ENCODE data around the gene TMEM108.

Gene TMEM108

DNA sequence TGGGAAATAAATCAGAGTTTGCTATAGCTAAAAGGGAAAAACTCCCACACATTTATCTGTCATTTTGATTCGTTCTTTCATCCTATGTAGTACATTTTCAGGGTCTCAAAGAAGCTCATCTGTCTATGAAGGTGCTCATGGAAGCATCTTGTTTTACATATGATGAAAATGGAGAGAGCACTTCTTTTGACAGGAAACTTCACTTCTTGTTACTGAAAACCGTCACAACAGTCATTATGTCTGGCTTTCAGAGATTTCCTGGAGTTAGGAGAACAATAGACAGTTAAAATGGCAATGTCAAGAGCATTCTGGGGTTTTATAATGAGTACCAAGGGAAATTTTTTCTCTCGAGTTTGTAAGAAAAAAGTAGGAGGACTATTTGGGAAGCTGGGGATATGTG is 83.3 kb downstream of the TMEM108 start:
- Histone ChIP-seq H3K27ac (ENCODE audit: low read length) (no peak overlapping the region), H3K27me3 (ENCODE audit: insufficient read depth, low read length) (no peaks in the 10 kb centered on the region), H3K9ac (ENCODE audit: low read depth, low read length) (no peak overlapping the region), H3K4me3 (ENCODE audit: low read length) (no peak overlapping the region), H3K4me1 (ENCODE audit: insufficient read depth, low read length) (peaks cover 4% of the 10 kb centered on the region; the same call in 1 of the 2 replicates), H3K9me3 (ENCODE audit: insufficient read depth, low read depth, low read length) (no peaks in the 10 kb centered on the region), H3K36me3 (ENCODE audit: insufficient read depth, low read depth, low read length) (no peaks in the 10 kb centered on the region)

GRCh38 chr3:133123636-133124035 is 85.4 kb downstream of the TMEM108 start:
- no peaks in the 10 kb centered on the region for H3K27me3 ChIP-seq (ENCODE audit: insufficient read depth, low read length)
- H3K4me1 ChIP-seq (ENCODE audit: insufficient read depth, low read length), result peaks cover 4% of the 10 kb centered on the region; the same call in 1 of the 2 replicates
- no peak overlapping the region for H3K4me3 ChIP-seq (ENCODE audit: low read length)
- H3K9me3 ChIP-seq (ENCODE audit: insufficient read depth, low read depth, low read length), result no peaks in the 10 kb centered on the region
- H3K27ac ChIP-seq (ENCODE audit: low read length), result no peak overlapping the region
- no peak overlapping the region for H3K9ac ChIP-seq (ENCODE audit: low read depth, low read length)
- H3K36me3 ChIP-seq (ENCODE audit: insufficient read depth, low read depth, low read length), result no peaks in the 10 kb centered on the region

- peaks cover 4% of the 10 kb centered on the region; the same call in 1 of the 2 replicates for H3K4me1 ChIP-seq (ENCODE audit: insufficient read depth, low read length)
- no peaks in the 10 kb centered on the region for H3K9me3 ChIP-seq (ENCODE audit: insufficient read depth, low read depth, low read length)
- no peak overlapping the region for H3K4me3 ChIP-seq (ENCODE audit: low read length)
- no peak overlapping the region for H3K9ac ChIP-seq (ENCODE audit: low read depth, low read length)
- no peaks in the 10 kb centered on the region for H3K36me3 ChIP-seq (ENCODE audit: insufficient read depth, low read depth, low read length)
- H3K27ac ChIP-seq (ENCODE audit: low read length), result no peak overlapping the region
- H3K27me3 ChIP-seq (ENCODE audit: insufficient read depth, low read length), result no peaks in the 10 kb centered on the region
These were observed 86.3 kb downstream of the TMEM108 start for GRCh38 chr3:133124511-133124910.

GRCh38 chr3:133125171-133125570 is 87.0 kb downstream of the TMEM108 start:
- Histone ChIP-seq H3K4me1 (ENCODE audit: insufficient read depth, low read length) (peaks cover 4% of the 10 kb centered on the region; the same call in 1 of the 2 replicates), H3K9ac (ENCODE audit: low read depth, low read length) (no peak overlapping the region), H3K36me3 (ENCODE audit: insufficient read depth, low read depth, low read length) (no peaks in the 10 kb centered on the region), H3K9me3 (ENCODE audit: insufficient read depth, low read depth, low read length) (no peaks in the 10 kb centered on the region), H3K4me3 (ENCODE audit: low read length) (no peak overlapping the region), H3K27ac (ENCODE audit: low read length) (no peak overlapping the region), H3K27me3 (ENCODE audit: insufficient read depth, low read length) (no peaks in the 10 kb centered on the region)

DNA sequence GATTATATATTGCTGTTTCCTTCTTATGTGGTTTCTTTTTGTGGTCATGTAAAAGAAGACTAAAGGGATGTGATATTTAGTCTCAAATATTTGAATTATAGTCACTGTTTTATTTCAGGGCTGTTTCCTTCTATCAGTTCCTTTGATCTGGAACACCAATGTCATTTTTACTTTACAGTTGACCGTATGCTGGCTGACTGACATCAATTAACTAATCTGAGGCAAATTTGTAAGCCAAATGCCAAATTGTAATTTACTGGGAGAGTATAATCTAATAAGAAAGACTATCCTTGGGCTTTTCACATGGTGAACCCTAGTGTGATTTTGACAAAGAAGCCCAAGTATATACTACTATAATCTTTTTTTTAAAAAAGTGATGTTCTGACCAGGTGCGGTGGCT is 87.6 kb downstream of the TMEM108 start:
- peaks cover 4% of the 10 kb centered on the region; the same call in 1 of the 2 replicates for H3K4me1 ChIP-seq (ENCODE audit: insufficient read depth, low read length)
- no peak overlapping the region for H3K27ac ChIP-seq (ENCODE audit: low read length)
- no peak overlapping the region for H3K9ac ChIP-seq (ENCODE audit: low read depth, low read length)
- H3K4me3 ChIP-seq (ENCODE audit: low read length), result no peak overlapping the region
- H3K9me3 ChIP-seq (ENCODE audit: insufficient read depth, low read depth, low read length), result no peaks in the 10 kb centered on the region
- no peaks in the 10 kb centered on the region for H3K27me3 ChIP-seq (ENCODE audit: insufficient read depth, low read length)
- no peaks in the 10 kb centered on the region for H3K36me3 ChIP-seq (ENCODE audit: insufficient read depth, low read depth, low read length)

GRCh38 chr3:133127381-133127780 is 89.2 kb downstream of the TMEM108 start:
- Histone ChIP-seq H3K9me3 (ENCODE audit: insufficient read depth, low read depth, low read length) (no peaks in the 10 kb centered on the region), H3K4me1 (ENCODE audit: insufficient read depth, low read length) (no peaks in the 10 kb centered on the region), H3K9ac (ENCODE audit: low read depth, low read length) (no peak overlapping the region), H3K27me3 (ENCODE audit: insufficient read depth, low read length) (no peaks in the 10 kb centered on the region), H3K36me3 (ENCODE audit: insufficient read depth, low read depth, low read length) (no peaks in the 10 kb centered on the region), H3K27ac (ENCODE audit: low read length) (no peak overlapping the region), H3K4me3 (ENCODE audit: low read length) (no peak overlapping the region)

DNA sequence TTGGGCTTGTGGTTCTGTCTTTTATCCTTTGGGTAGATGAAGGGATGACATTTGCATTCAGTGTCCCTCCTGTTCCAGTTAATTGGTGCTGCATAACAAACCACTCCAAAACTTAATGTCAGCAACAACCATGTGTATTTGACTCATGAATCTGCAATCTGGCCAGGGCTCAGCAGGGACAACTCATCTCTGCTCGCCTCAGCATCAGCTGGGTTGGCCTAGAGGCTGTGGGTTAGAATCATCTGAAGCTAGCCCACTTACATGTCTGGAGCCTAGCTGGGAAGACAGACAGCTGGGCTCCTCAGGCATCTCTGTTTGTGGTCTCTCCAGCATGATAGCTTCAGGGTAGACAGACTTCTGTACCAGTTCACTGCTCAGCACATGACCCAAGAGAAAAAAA is 92.0 kb downstream of the TMEM108 start:
- Histone ChIP-seq H3K4me3 (ENCODE audit: low read length) (no peak overlapping the region), H3K9me3 (ENCODE audit: insufficient read depth, low read depth, low read length) (no peaks in the 10 kb centered on the region), H3K36me3 (ENCODE audit: insufficient read depth, low read depth, low read length) (no peaks in the 10 kb centered on the region), H3K27me3 (ENCODE audit: insufficient read depth, low read length) (no peaks in the 10 kb centered on the region), H3K4me1 (ENCODE audit: insufficient read depth, low read length) (peaks cover 5% of the 10 kb centered on the region; the same call in 1 of the 2 replicates), H3K9ac (ENCODE audit: low read depth, low read length) (no peak overlapping the region), H3K27ac (ENCODE audit: low read length) (no peak overlapping the region)

- Histone ChIP-seq H3K36me3 (ENCODE audit: insufficient read depth, low read depth, low read length) (no peaks in the 10 kb centered on the region), H3K9me3 (ENCODE audit: insufficient read depth, low read depth, low read length) (no peaks in the 10 kb centered on the region), H3K9ac (ENCODE audit: low read depth, low read length) (no peak overlapping the region), H3K4me1 (ENCODE audit: insufficient read depth, low read length) (peaks cover 10% of the 10 kb centered on the region; the same call in 1 of the 2 replicates), H3K4me3 (ENCODE audit: low read length) (no peak overlapping the region), H3K27me3 (ENCODE audit: insufficient read depth, low read length) (no peaks in the 10 kb centered on the region), H3K27ac (ENCODE audit: low read length) (no peak overlapping the region)
These were observed 97.1 kb downstream of the TMEM108 start for GRCh38 chr3:133135306-133135705.

GRCh38 chr3:133136114-133137041 is 98.2 kb downstream of the TMEM108 start:
- Histone ChIP-seq H3K4me1 (ENCODE audit: insufficient read depth, low read length) (peaks cover 10% of the 10 kb centered on the region; the same call in 1 of the 2 replicates), H3K9ac (ENCODE audit: low read depth, low read length) (no peak overlapping the region), H3K9me3 (ENCODE audit: insufficient read depth, low read depth, low read length) (no peaks in the 10 kb centered on the region), H3K27me3 (ENCODE audit: insufficient read depth, low read length) (no peaks in the 10 kb centered on the region), H3K36me3 (ENCODE audit: insufficient read depth, low read depth, low read length) (no peaks in the 10 kb centered on the region), H3K27ac (ENCODE audit: low read length) (no peak overlapping the region), H3K4me3 (ENCODE audit: low read length) (no peak overlapping the region)

DNA sequence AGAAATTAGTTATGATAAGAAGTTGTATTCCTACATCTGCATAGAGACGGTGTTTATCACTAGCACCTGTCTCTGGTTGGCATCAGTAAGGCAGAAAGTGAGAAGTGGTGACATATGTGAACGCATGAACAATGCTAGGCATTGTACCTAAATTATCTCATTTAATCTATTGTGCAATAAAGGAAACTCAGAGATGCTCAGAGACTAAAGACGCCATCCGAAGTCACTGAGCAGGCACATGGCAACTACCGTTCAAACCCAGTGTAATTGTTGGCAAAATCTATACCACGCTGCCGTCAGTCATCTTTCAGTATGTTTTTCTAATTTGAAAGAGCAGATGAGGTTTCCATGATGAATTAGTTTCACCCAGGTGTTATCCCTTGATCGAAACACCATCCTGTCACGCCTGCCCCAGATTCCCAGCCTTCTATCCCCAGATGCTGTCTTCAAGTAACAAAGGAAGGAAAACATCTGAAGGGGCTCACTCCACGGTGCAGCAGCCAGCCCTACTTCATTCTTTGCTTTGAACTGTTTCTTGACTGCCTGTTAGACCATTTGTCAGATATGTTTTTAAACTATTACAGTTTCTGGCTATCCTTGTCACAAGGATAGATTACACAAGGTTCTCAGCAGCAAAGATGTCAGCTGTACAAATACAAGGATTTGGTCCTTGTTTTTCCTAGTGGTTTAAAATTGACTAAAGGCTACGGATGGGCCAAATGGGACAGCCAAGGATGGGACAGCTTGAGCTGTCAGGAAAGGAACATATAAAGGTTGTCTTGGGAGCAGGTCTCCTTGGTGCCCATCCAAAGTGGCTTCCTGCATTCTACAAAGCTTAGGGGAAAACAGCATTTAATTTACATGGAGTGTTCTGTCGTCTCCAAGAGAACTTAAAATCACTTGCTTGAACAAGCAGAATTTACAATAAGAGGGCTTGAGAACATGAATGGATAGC is 99.1 kb downstream of the TMEM108 start:
- H3K36me3 ChIP-seq (ENCODE audit: insufficient read depth, low read depth, low read length), result no peaks in the 10 kb centered on the region
- H3K4me3 ChIP-seq (ENCODE audit: low read length), result no peak overlapping the region
- no peaks in the 10 kb centered on the region for H3K9me3 ChIP-seq (ENCODE audit: insufficient read depth, low read depth, low read length)
- H3K9ac ChIP-seq (ENCODE audit: low read depth, low read length), result no peak overlapping the region
- H3K27me3 ChIP-seq (ENCODE audit: insufficient read depth, low read length), result no peaks in the 10 kb centered on the region
- H3K27ac ChIP-seq (ENCODE audit: low read length), result no peak overlapping the region
- H3K4me1 ChIP-seq (ENCODE audit: insufficient read depth, low read length), result peaks cover 10% of the 10 kb centered on the region; the same call in 1 of the 2 replicates

DNA sequence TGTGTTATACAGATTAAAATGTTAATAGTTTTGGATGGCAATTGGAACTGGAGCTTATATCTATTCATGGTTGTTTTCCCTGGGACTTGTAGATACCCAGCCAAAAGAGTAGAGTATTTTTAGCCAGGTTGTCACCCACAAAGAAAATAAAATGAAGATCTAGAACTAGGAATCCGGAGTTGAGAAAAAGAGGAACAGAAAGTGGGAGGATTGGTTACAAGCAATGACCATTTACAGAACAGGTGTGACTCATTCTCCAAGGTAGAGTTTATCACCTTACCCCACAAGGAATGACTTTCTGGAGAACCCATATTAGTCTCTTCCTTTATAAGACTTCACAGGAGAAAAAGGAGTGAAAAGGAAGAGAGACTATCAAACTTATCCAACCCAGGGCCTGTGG is 99.8 kb downstream of the TMEM108 start:
- Histone ChIP-seq H3K4me3 (ENCODE audit: low read length) (no peak overlapping the region), H3K36me3 (ENCODE audit: insufficient read depth, low read depth, low read length) (no peaks in the 10 kb centered on the region), H3K27me3 (ENCODE audit: insufficient read depth, low read length) (no peaks in the 10 kb centered on the region), H3K27ac (ENCODE audit: low read length) (no peak overlapping the region), H3K4me1 (ENCODE audit: insufficient read depth, low read length) (peaks cover 10% of the 10 kb centered on the region; the same call in 1 of the 2 replicates), H3K9me3 (ENCODE audit: insufficient read depth, low read depth, low read length) (no peaks in the 10 kb centered on the region), H3K9ac (ENCODE audit: low read depth, low read length) (no peak overlapping the region)

All from iPS-20b (cell line).